ENCODE measurements around the gene SYNE3.

Gene SYNE3

DNA sequence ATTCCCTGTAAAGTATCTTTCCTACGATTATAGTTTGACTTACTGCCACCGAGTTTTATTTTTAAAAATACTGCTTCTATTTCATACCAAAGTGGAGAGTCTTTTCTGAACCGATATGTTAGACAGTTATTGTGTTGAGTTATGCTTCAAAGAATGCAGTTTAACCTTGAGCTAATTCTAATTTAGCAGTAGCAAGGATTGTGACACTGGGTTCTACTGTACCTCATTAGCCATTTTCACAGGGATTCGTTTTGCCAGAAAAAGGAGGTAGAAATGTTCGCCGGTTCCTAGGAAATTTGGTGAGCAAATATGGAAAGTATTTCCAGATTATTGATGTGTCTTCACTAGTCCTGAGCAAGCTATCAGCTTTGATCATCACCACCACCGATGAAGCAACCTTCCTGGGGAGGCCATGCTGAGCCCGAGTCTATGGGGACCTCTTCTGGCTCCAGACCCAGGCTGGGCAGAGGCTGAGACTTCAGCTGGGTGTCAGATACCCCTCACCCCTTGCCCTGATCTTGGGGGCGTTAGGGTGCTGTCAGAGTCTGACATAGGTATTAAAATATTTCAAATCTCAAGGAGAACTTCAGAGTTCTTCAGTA lies 32.0 kb upstream of the SYNE3 start:
- in situ Hi-C loops (cut with HindIII; ENCODE audit: low sequenced_read_pairs) = no loop called here
- no peak for DNase-seq (ENCODE audit: low read depth, low spot score)
- TF ChIP-seq, protein P1, sequence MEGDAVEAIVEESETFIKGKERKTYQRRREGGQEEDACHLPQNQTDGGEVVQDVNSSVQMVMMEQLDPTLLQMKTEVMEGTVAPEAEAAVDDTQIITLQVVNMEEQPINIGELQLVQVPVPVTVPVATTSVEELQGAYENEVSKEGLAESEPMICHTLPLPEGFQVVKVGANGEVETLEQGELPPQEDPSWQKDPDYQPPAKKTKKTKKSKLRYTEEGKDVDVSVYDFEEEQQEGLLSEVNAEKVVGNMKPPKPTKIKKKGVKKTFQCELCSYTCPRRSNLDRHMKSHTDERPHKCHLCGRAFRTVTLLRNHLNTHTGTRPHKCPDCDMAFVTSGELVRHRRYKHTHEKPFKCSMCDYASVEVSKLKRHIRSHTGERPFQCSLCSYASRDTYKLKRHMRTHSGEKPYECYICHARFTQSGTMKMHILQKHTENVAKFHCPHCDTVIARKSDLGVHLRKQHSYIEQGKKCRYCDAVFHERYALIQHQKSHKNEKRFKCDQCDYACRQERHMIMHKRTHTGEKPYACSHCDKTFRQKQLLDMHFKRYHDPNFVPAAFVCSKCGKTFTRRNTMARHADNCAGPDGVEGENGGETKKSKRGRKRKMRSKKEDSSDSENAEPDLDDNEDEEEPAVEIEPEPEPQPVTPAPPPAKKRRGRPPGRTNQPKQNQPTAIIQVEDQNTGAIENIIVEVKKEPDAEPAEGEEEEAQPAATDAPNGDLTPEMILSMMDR (IDR thresholded peaks at IDR 0.05; ENCODE audit: low read depth, low read length) = no peak
- H3K4me3 ChIP-seq (ENCODE audit: low read depth, low read length) = no peak overlapping the region

DNA sequence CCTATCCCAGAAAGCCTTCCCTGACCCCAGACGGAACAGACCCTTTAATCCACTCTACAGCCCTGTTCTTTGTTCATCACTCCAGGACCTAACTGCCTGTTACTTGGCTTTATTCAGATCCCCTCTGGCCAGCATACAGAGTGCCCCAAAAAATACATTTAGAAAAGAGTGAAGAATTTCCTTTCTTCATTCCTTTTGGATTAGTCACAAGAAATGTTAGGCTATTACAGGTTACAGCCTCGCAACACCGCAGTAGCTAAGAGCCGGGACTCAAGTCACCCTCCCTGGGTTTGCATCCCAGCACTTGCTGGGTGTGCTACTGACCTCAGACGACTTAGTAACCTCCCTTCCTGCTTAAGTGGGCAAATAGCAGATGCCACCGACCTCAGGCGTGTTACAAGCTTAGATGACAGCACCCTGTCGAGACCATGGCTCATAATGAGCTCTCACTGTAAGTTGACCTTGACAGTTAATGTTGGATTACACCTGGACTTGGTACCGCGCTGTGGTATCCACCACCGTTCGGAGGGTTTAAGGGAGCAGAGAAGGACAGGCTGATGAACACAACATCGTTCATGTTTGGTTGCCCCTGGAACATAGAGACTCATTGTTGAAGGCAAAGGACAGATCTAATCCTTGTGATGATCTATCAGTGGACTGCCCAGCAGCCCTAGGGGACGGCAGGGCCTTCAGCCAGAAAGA lies 31.3 kb upstream of the SYNE3 start:
- in situ Hi-C loops (cut with HindIII; ENCODE audit: low sequenced_read_pairs) = no loop called here

DNA sequence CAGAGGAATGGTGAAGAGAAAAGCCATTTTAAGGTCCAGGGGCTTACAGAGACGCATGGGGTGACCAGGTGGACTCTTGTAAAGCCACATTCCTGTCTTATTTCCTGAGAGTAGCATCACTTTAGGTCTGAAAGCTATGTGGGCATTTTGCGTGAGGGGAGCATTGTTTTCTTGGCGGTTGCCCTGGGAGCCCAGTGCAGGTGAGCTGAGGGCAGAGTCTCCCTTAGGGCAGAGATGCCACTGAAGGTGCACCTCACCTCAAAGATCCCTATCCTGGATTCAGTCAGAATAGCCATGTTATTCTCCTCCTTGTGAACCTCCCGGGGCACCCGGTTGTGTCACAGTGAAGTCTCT lies 30.8 kb upstream of the SYNE3 start:
- TF ChIP-seq, protein P1 (IDR thresholded peaks at IDR 0.05; ENCODE audit: low read depth, low read length) = no peak
- DNase-seq (ENCODE audit: low read depth, low spot score) = no peak
- H3K4me3 ChIP-seq (ENCODE audit: low read depth, low read length) = no peak overlapping the region
- in situ Hi-C loops (cut with HindIII; ENCODE audit: low sequenced_read_pairs) = no loop called here

More for the DNA sequence above, 31.3 kb upstream of the SYNE3 start:
- no peak overlapping the region for H3K4me3 ChIP-seq (ENCODE audit: low read depth, low read length)
- TF ChIP-seq, protein P1 (IDR thresholded peaks at IDR 0.05; ENCODE audit: low read depth, low read length) = no peak
- peak; percentile 54 for DNase-seq (ENCODE audit: low read depth, low spot score)

DNA sequence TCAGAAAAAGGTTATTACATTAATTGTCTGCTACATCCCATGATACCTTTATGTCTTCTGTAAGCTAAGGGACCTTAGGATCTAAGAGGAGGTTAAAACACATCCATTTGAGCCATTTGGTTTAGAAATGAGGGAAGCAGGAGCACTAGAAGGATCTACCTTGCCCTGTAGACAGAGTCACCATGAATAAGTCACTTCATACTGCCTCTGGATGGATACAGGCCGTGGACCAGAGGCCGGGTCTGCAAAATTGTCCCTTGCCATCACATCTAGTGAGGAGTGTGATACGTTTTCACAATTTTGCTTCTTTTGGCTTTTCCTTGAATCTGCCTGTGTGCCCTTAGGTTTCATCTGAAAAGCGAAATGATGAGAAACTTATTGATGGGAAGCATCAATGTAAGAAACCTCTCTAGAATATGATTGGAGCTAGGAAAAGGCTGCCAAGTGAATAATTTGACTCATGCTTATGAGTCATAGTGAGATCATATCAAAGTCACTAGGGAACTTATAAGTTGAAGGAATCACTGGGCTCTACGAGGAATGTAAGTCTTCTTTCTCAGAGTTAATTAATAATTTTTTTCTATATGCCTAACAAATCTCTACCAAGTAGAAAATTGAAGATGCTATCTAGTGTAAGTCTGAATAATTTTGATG lies 29.2 kb upstream of the SYNE3 start:
- peak; percentile 92 for DNase-seq (ENCODE audit: low read depth, low spot score)
- TF ChIP-seq, protein P1 (IDR thresholded peaks at IDR 0.05; ENCODE audit: low read depth, low read length) = no peak
- H3K4me3 ChIP-seq (ENCODE audit: low read depth, low read length) = no peak overlapping the region
- in situ Hi-C loops (cut with HindIII; ENCODE audit: low sequenced_read_pairs) = no loop called here

DNA sequence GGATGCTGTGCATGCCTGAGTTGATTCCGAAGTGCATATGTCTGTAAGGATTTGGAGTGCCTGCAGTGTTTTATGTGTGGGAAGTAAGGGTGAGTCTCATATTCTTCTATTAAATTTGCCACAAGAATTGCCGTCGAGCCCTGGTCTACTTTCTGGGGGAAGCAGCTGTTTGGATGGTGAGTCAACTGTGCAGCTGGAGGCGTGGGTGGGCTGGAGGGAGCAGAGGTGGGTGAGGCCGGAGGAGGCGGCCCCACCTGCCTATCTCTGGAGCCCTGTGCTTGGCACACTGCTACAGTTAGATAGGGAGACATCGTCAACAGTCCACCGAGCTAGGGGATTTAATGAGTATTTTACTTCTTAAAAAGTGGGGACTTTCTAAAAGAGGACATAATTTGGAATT lies 28.1 kb upstream of the SYNE3 start:
- in situ Hi-C loops (cut with HindIII; ENCODE audit: low sequenced_read_pairs) = no loop called here
- TF ChIP-seq, protein P1 (IDR thresholded peaks at IDR 0.05; ENCODE audit: low read depth, low read length) = no peak
- no peak overlapping the region for H3K4me3 ChIP-seq (ENCODE audit: low read depth, low read length)
- DNase-seq (ENCODE audit: low read depth, low spot score) = no peak

DNA sequence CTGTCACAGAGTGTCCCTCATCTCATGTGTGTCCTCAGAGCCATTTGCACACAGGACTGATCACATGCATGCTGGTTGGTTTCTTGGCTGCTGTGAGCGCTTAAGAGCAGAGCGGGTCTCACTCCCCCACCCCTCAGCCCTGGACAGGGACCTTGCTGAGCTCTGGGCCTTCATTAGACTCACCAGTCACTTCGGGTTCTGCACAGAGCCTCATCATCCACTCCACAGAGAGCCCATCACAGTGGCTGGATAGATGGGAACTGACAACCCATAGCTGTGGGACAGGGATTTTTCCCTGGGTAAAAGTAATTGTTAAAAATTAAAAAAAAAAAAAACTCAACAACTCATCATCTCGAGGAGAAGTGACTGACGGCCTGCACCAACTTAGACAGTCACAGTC lies 26.6 kb upstream of the SYNE3 start:
- TF ChIP-seq, protein P1 (IDR thresholded peaks at IDR 0.05; ENCODE audit: low read depth, low read length) = no peak
- in situ Hi-C loops (cut with HindIII; ENCODE audit: low sequenced_read_pairs) = no loop called here
- DNase-seq (ENCODE audit: low read depth, low spot score) = no peak
- no peak overlapping the region for H3K4me3 ChIP-seq (ENCODE audit: low read depth, low read length)

Measured in astrocyte of the spinal cord (primary cell).